ENCODE measurements around the gene CCL26. TPM values are rescaled to one million over a fixed set of nuclear protein-coding genes. Genes with fewer than 3 reads are reported as not detected.
"Not testable (repeated sequence)": the region's sequence is repeated elsewhere in the genome, so short reads cannot be mapped to it uniquely, and the experiment has no call there.

CCL26 gene
- total RNA-seq, 1 experiment from 2014 or later: not detected

GRCh38 chr7:75796420-75796819 is 24.4 kb upstream of the CCL26 start:
- in situ Hi-C loops (cut with HindIII; ENCODE audit: low pct_unique_long_range_greater_than_20kb, low sequenced_read_pairs): no loop called here
- DNase-seq (ENCODE audit: low read depth): no peak

DNA sequence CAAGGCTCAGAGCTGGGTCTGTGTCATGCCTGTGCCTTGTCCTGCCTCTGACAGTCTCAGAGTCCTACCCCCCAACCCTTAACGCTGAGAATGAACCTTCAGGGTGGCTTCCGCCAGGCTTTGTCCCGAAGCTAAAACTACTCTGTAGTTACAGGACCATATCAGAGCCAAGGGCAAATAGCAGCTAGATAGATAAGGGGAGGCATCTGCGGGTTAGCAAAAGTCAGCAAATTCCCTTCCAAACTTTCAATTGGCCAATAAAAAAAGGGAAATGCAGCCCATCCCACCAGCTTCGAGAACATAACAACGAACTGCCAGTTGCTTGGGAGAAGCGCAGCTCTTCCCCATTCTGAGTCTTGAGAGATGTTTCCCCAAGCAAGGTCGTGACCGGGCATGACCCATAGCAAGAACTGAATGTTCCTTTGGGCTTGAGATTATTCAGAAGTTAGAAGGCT is 23.8 kb upstream of the CCL26 start:
- DNase-seq (ENCODE audit: low read depth): no peak
- in situ Hi-C loops (cut with HindIII; ENCODE audit: low pct_unique_long_range_greater_than_20kb, low sequenced_read_pairs): no loop called here

DNA sequence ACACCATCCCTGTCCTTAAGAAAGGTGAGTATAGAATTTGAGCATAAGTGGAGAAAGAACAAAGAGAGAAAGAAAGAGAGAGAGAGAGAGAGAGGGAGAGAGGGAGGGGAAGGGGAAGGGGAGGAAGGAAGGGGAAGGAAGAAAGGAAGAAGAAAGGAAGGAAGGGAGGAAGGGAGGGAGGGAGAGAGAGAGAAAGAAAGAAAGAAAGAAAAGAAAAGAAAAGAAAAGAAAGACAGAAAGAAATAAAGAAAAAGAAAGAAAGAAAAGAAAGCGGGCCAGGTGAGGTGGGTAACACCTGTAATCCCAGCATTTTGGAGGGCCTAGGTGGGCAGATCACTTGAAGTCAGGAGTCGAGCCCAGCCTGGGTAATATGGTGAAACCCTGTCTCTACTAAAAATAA is 21.7 kb upstream of the CCL26 start:
- in situ Hi-C loops (cut with HindIII; ENCODE audit: low pct_unique_long_range_greater_than_20kb, low sequenced_read_pairs): no loop called here
- no peak for DNase-seq (ENCODE audit: low read depth)

GRCh38 chr7:75792567-75792966 is 20.6 kb upstream of the CCL26 start:
- DNase-seq (ENCODE audit: low read depth); in situ Hi-C loops (cut with HindIII; ENCODE audit: low pct_unique_long_range_greater_than_20kb, low sequenced_read_pairs): not testable (repeated sequence)

DNA sequence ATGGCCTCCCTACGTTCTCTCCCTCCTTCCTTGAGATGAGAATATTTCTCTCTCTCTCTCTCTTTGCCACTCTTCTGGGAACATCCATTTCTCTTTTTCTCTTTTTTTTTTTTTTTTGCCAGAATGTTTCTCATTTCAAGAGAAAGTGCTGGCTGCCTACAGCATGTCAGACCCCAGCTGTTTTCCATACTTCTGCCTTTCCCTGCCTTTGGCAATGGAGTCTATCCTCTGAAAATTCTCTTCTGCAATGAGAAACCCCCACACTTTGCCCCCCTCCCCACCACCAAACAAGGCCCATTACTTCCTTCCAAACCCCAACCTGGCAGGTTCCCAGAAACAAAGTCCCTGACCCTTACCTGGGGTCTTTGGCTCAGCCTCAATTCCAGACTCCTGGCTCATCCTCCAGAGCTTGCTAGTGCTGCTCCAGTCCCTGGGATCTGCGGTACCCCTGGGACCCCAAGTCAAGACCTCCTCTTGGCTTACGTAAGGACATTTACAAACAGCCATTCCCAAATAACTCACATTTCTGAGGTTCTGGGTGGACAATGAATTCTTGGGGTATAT is 17.4 kb upstream of the CCL26 start:
- in situ Hi-C loops (cut with HindIII; ENCODE audit: low pct_unique_long_range_greater_than_20kb, low sequenced_read_pairs): no loop called here

DNA sequence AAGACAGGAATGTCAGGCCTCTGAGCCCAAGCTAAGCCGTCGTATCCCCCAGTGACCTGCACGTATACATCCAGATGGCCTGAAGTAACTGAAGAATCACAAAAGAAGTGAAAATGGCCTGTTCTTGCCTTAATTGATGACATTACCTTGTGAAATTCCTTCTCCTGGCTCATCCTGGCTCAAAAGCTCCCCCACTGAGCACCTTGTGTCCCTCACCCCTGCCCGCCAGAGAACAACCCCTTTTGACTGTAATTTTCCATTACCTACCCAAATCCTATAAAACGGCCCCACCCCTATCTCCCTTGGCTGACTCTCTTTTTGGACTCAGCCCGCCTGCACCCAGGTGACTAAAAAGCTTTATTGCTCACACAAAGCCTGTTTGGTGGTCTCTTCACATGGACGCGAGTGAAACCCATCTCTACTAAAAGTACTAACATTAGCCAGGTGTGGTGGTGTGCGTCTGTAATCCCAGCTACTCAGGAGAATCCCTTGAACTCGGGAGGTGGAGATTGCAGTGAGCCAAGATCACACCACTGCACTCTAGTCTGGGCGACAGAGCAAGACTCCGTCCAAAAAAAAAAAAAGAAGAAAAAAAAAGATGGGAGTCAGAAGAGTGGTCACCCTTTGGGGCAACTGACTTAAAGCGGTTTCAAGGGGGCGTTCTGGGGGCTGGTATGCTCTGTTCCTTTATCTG is 16.3 kb upstream of the CCL26 start:
- in situ Hi-C loops (cut with HindIII; ENCODE audit: low pct_unique_long_range_greater_than_20kb, low sequenced_read_pairs); DNase-seq (ENCODE audit: low read depth): not testable (repeated sequence)

More for the DNA sequence above, 17.4 kb upstream of the CCL26 start:
- DNase-seq (ENCODE audit: low read depth): no peak

GRCh38 chr7:75783058-75783457 is 11.0 kb upstream of the CCL26 start:
- in situ Hi-C loops (cut with HindIII; ENCODE audit: low pct_unique_long_range_greater_than_20kb, low sequenced_read_pairs); DNase-seq (ENCODE audit: low read depth): not testable (repeated sequence)

DNA sequence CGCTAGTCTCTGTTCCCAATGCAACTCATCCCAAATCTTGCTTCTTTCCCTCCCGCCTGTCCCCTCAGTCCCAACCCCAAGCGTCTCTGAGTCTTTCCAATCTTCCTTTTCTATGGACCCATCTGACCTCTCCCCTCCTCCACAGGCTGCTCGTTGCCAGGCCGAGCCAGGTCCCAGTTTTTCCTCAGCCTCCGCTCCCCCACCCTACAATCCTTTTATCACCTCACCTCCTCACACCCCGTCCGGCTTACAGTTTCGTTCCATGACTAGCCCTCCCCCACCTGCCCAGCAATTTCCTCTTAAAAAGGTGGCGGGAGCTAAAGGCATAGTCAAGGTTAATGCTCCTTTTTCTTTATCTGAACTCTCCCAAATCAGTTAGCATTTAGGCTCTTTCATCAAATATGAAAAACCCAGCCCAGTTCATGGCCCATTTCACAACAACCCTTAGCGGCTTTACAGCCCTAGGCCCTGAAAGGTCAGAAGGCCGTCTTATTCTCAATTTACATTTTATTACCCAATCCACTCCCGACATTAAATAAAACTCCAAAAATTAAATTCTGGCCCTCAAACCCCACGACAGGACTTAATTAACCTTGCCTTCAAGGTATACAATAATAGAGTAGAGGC is 8.7 kb upstream of the CCL26 start:
- DNase-seq (ENCODE audit: low read depth); in situ Hi-C loops (cut with HindIII; ENCODE audit: low pct_unique_long_range_greater_than_20kb, low sequenced_read_pairs): not testable (repeated sequence)

DNA sequence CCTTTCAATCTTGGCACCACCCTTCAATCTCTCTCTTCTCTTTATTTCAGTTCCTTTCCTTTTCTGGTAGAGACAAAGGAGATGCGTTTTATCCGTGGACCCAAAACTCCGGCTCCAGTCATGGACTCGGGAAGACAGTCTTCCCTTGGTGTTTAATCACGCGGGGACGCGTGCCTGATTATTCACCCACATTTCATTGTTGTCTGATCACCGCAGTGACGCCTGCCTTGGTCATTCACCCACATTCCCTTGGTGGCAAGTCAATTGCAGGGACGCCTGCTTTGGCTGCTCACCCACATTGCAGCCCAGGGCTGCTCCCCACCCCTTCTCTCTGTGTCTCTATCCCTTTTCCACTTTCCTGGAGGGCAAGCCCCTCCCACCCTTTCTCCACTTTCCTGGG is 7.5 kb upstream of the CCL26 start:
- in situ Hi-C loops (cut with HindIII; ENCODE audit: low pct_unique_long_range_greater_than_20kb, low sequenced_read_pairs); DNase-seq (ENCODE audit: low read depth): not testable (repeated sequence)

- DNase-seq (ENCODE audit: low read depth); in situ Hi-C loops (cut with HindIII; ENCODE audit: low pct_unique_long_range_greater_than_20kb, low sequenced_read_pairs): not testable (repeated sequence)
Observed at GRCh38 chr7:75779035-75779434, 7.0 kb upstream of the CCL26 start.

- in situ Hi-C loops (cut with HindIII; ENCODE audit: low pct_unique_long_range_greater_than_20kb, low sequenced_read_pairs): no loop called here
- peak; percentile 39 for DNase-seq (ENCODE audit: low read depth)
Observed at GRCh38 chr7:75776295-75776971, 4.4 kb upstream of the CCL26 start.

GRCh38 chr7:75773958-75774357 is 1.9 kb upstream of the CCL26 start:
- DNase-seq (ENCODE audit: low read depth); in situ Hi-C loops (cut with HindIII; ENCODE audit: low pct_unique_long_range_greater_than_20kb, low sequenced_read_pairs): not testable (repeated sequence)

- in situ Hi-C loops (cut with HindIII; ENCODE audit: low pct_unique_long_range_greater_than_20kb, low sequenced_read_pairs): no loop called here
- no peak for DNase-seq (ENCODE audit: low read depth)
Observed at GRCh38 chr7:75771224-75771623, 787 bp downstream of the CCL26 start.

DNA sequence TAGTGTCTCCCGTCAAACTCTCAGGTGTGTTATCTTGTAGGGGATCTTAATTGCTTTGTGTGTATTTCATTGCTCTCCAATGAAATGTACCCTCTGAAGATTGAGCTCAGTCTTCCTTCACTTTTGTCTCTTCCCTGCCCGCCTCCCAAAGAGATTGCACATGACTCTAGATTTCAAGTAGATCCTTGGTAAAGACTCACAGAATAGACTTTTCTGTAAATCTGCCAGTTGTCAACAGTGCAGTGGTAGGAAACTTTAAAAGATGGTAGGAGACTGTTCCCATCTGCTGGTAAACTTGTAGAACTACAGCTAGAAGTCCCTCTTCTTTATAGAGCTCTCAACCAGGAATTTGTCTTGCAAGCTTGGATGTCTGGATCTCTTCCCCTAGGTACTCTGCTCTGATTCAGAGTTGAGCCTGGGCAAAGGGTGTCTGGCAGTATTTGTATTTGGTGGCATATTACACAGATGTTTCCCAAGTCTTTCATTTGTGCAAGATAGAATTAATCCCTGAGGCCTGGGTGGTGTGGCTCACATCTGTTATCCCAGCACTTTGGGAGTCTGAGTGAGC is 9.6 kb downstream of the CCL26 start:
- DNase-seq (ENCODE audit: low read depth): peak; percentile 52
- in situ Hi-C loops (cut with HindIII; ENCODE audit: low pct_unique_long_range_greater_than_20kb, low sequenced_read_pairs): no loop called here

GRCh38 chr7:75761801-75762200 is 10.2 kb downstream of the CCL26 start:
- DNase-seq (ENCODE audit: low read depth); in situ Hi-C loops (cut with HindIII; ENCODE audit: low pct_unique_long_range_greater_than_20kb, low sequenced_read_pairs): not testable (repeated sequence)

- in situ Hi-C loops (cut with HindIII; ENCODE audit: low pct_unique_long_range_greater_than_20kb, low sequenced_read_pairs): no loop called here
Observed at GRCh38 chr7:75758491-75758890, 13.5 kb downstream of the CCL26 start.

GRCh38 chr7:75757860-75758259 is 14.2 kb downstream of the CCL26 start:
- in situ Hi-C loops (cut with HindIII; ENCODE audit: low pct_unique_long_range_greater_than_20kb, low sequenced_read_pairs): no loop called here
- no peak for DNase-seq (ENCODE audit: low read depth)

More at GRCh38 chr7:75758491-75758890, 13.5 kb downstream of the CCL26 start:
- DNase-seq (ENCODE audit: low read depth): no peak

DNA sequence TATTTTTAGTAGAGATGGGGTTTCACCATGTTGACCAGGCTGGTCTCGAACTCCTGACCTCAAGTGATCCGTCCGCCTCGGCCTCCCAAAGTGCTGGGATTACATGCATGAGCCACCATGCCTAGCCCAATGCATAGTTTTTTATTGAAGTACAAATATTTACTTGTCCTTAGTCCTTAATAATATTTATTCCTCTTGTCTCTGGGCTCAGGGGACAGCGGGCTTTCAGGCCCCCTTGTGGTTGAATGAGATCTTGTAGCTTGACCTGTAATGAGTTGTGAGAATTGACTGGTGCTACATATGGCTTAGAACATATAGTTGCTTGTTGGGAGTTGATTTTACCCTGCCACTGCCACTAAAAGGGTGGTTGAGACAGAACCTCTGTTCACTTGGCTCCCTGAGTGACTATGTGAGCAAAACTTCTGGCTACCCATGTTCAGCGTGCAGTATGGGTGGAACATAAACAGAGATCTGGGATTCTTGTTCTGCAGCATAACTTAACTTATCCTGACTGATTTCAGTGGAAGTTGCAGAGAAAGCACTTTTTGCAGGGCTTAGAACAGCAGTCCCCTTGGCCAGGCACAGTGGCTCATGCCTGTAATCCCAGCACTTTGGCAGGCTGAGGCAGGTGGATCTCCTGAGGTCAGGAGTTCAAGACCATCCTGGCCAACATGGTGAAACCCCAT is 14.9 kb downstream of the CCL26 start:
- in situ Hi-C loops (cut with HindIII; ENCODE audit: low pct_unique_long_range_greater_than_20kb, low sequenced_read_pairs): no loop called here
- no peak for DNase-seq (ENCODE audit: low read depth)
